A549 (cell line): ENCODE results near the gene PBXIP1. TPM values are rescaled to one million over a fixed set of nuclear protein-coding genes. Genes with fewer than 3 reads are reported as not detected.

Experiments used
- ATAC-seq, 2 experiments: fragments of 200-7000 bp in 1 of 2; fragments of >200 bp in 1 of 2; cut with Nextera tagmentation in 1 of 2; cut with Tn5 transposase in 1 of 2; 3 replicates each; pipeline versions ENCODE4 v1.8.0 to v1.9.1; 2018 to 2020; ENCODE audit warnings: mild to moderate bottlenecking in 1 of 2, moderate library complexity in 1 of 2
- CTCF ChIA-PET: fragments of 300-600 bp; sonication (Branson Sonifier 250); formaldehyde crosslinking; extraction: SDS; loops from one replicate; lab custom pipeline; 2021; ENCODE audit warnings: antibody characterized with exemption, inconsistent platforms; lab: Yijun Ruan, JAX
- POLR2A ChIA-PET: fragments of 350-600 bp; formaldehyde crosslinking; extraction: SDS; loops from one replicate; lab custom pipeline; 2021; ENCODE audit warnings: antibody characterized with exemption, inconsistent platforms; lab: Yijun Ruan, JAX
- DNase-seq, 2 experiments: peaks; one replicate each; pipeline versions ENCODE4 v3.0.0 to v3.0.0-alpha.2; 2011 to 2016; ENCODE audit warnings: low read depth in 1 of 2, low spot score in 1 of 2
- FAIRE-seq: peaks from 2 replicates; lab custom pipeline; 2011; peaks lifted over from hg19 to GRCh38; lab: Jason Lieb, UNC
- H3K27ac ChIP-seq, 2 experiments: fragments of >200 bp; sonication (Bioruptor Twin); formaldehyde crosslinking; 3 replicates each; pipeline ENCODE4 v1.5.1; 2016 to 2017
- H3K4me1 ChIP-seq: fragments of >200 bp; sonication (Bioruptor Twin); formaldehyde crosslinking; 3 replicates; pipeline ENCODE4 v1.6.1; 2016
- H3K4me2 ChIP-seq: fragments of >200 bp; sonication (Bioruptor Twin); formaldehyde crosslinking; 3 replicates; pipeline ENCODE4 v1.6.1; 2016
- H3K4me3 ChIP-seq: fragments of >200 bp; sonication (Bioruptor Twin); formaldehyde crosslinking; 3 replicates; pipeline ENCODE4 v1.5.1; 2016
- H3K9me3 ChIP-seq: fragments of >200 bp; sonication (Bioruptor Twin); formaldehyde crosslinking; 3 replicates; pipeline ENCODE4 v1.6.1; 2016
- ATOH8 ChIP-seq: fragments of 250-450 bp; sonication (Bioruptor Pico); IDR thresholded peaks from 2 replicates; pipeline ENCODE4 v1.5.0; 2020; ENCODE audit warnings: low read depth, mild to moderate bottlenecking, moderate library complexity
- BHLHE40 ChIP-seq: IDR thresholded peaks from 2 replicates; pipeline ENCODE4 v1.6.1; 2012; ENCODE audit warnings: low read depth, low read length, inconsistent platforms
- CBX2 ChIP-seq: fragments of 200-600 bp; sonication (generic); IDR thresholded peaks from 2 replicates; pipeline ENCODE4 v1.6.1; 2016; ENCODE audit warnings: low read depth, mild to moderate bottlenecking, borderline replicate concordance
- CBX8 ChIP-seq: fragments of 200-600 bp; sonication (generic); IDR thresholded peaks from 2 replicates; pipeline ENCODE4 v1.6.1; 2016
- EHF ChIP-seq: fragments of 250-450 bp; sonication (Bioruptor Pico); IDR thresholded peaks from 2 replicates; pipeline ENCODE4 v1.5.0; 2020; ENCODE audit warnings: mild to moderate bottlenecking
- EHMT2 ChIP-seq: fragments of 200-600 bp; sonication (generic); IDR thresholded peaks from 2 replicates; pipeline ENCODE4 v1.6.1; 2016; ENCODE audit warnings: antibody characterized with exemption, low read depth, mild to moderate bottlenecking, moderate library complexity
- ESRRA ChIP-seq: fragments of 150-350 bp; IDR thresholded peaks from 2 replicates; pipeline ENCODE4 v1.6.1; 2014; ENCODE audit warnings: mild to moderate bottlenecking, low read length, borderline replicate concordance
- FOSB ChIP-seq: fragments of 250-450 bp; sonication (Bioruptor Pico); IDR thresholded peaks from 2 replicates; pipeline ENCODE4 v1.5.0; 2020; ENCODE audit warnings: mild to moderate bottlenecking, moderate library complexity
- FOXS1 ChIP-seq: fragments of 250-450 bp; sonication (Bioruptor Pico); IDR thresholded peaks from 2 replicates; pipeline ENCODE4 v1.5.0; 2020; ENCODE audit warnings: mild to moderate bottlenecking, moderate library complexity
- HES2 ChIP-seq: fragments of >200 bp; sonication (Bioruptor Twin); formaldehyde crosslinking; IDR thresholded peaks from 2 replicates; pipeline ENCODE4 v1.6.1; 2016
- HEYL ChIP-seq: fragments of 250-450 bp; sonication (Bioruptor Pico); IDR thresholded peaks from 2 replicates; pipeline ENCODE4 v1.8.0; 2021; ENCODE audit warnings: mild to moderate bottlenecking, moderate library complexity
- HOXB13 ChIP-seq: fragments of 250-450 bp; sonication (Bioruptor Pico); IDR thresholded peaks from 2 replicates; pipeline ENCODE4 v1.5.0; 2020; ENCODE audit warnings: low read depth, mild to moderate bottlenecking, moderate library complexity
- JUN ChIP-seq, 2 experiments: fragments of >200 bp; sonication (Bioruptor Twin); formaldehyde crosslinking; IDR thresholded peaks; 2 replicates in 1 of 2; 3 replicates in 1 of 2; pipeline ENCODE4 v1.6.1; 2016 to 2017
- MAFK ChIP-seq: fragments of 450-650 bp; IDR thresholded peaks from 2 replicates; pipeline ENCODE4 v1.6.1; 2014; ENCODE audit not compliant: partially characterized antibody
- MAZ ChIP-seq: fragments of 150-350 bp; IDR thresholded peaks from 2 replicates; pipeline ENCODE4 v1.6.1; 2014; ENCODE audit warnings: antibody characterized with exemption, low read depth, low read length, borderline replicate concordance
- POLR2A ChIP-seq: IDR thresholded peaks from 2 replicates; pipeline ENCODE4 v1.6.1; 2012; ENCODE audit warnings: mild to moderate bottlenecking, low read length
- POLR2AphosphoS2 ChIP-seq: conservative IDR thresholded peaks from 2 replicates; pipeline ENCODE4 v1.6.1; 2012; ENCODE audit warnings: low read length, improper control_type of control experiment, inconsistent platforms
- RAD21 ChIP-seq, 2 experiments: fragments of >200 bp in 1 of 2; sonication (Bioruptor Twin) in 1 of 2; formaldehyde crosslinking in 1 of 2; IDR thresholded peaks in 1 of 2; conservative IDR thresholded peaks in 1 of 2; 2 replicates in 1 of 2; 3 replicates in 1 of 2; pipeline ENCODE4 v1.6.1; 2012 to 2018; ENCODE audit warnings: inconsistent platforms in 1 of 2
- RARB ChIP-seq: fragments of 250-450 bp; sonication (Bioruptor Pico); IDR thresholded peaks from 2 replicates; pipeline ENCODE4 v1.8.0; 2021; ENCODE audit warnings: mild to moderate bottlenecking, moderate library complexity
- RFX5 ChIP-seq: fragments of 450-650 bp; IDR thresholded peaks from 2 replicates; pipeline ENCODE4 v1.7.1; 2014; ENCODE audit warnings: antibody characterized with exemption, mild to moderate bottlenecking, moderate library complexity
- RNF2 ChIP-seq: fragments of 200-600 bp; sonication (generic); IDR thresholded peaks from 2 replicates; pipeline ENCODE4 v1.6.1; 2016; ENCODE audit warnings: low read depth, mild to moderate bottlenecking, antibody characterized with exemption, moderate library complexity, borderline replicate concordance
- SMC3 ChIP-seq: fragments of >200 bp; sonication (Bioruptor Twin); formaldehyde crosslinking; IDR thresholded peaks from 3 replicates; pipeline ENCODE4 v1.6.1; 2018; ENCODE audit warnings: inconsistent platforms
- WGBS: methylation state at CpG from one replicate; pipeline ENCODE4 v1.1.6; 2017; ENCODE audit errors: missing lambda C conversion rate; 5-methylcytosine and 5-hydroxymethylcytosine counted together
- polyA plus RNA-seq, 4 experiments: library from polyadenylated mRNA; depleted of rRNA in 3 of 4; stranded (reverse); fragments of >200 nt; fragmentation: RNase III in 1 of 4; extraction: RNeasy Plus Mini Kit Qiagen cat#74134 plus additional on column Dnase treatment in 1 of 4; gene quantifications; 2 replicates in 3 of 4; 3 replicates in 1 of 4; pipeline ENCODE4 v1.2.3, GENCODE V29; 2011 to 2017
- TF ChIP-seq, protein P1 (sequence below): fragments of 450-650 bp; IDR thresholded peaks from 2 replicates; pipeline ENCODE4 v1.6.1; 2014; ENCODE audit warnings: antibody characterized with exemption
- TF ChIP-seq, protein P2 (sequence below): fragments of >200 bp; sonication (Bioruptor Twin); formaldehyde crosslinking; IDR thresholded peaks from 3 replicates; pipeline ENCODE4 v1.6.1; 2016

The PBXIP1 gene
- polyA plus RNA-seq, 2 of the 4 experiments (the other 2 are of a cell fraction): 15.0 to 20.8 TPM

DNA sequence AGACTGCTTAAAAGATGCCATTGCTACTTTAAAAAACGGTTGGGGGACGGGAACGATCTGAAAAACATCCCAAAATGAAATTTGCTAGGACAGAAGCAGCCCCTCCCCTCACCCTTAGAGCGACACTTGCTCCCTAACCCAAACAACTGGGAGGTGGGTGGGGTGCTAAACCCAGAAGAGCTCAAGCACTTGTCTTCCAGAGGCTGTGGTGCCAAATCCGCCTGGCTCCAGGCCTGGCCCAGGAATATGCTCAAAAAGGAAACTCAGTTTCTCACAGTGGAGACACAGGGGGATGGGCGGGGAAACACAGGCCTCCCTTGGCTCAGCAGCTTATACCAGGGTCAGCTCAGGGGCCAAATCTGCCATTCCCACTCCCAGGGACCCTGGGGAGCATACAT, 644 bp upstream of the PBXIP1 start:
- POLR2A ChIA-PET: interaction anchor here (1.1 to 2.4 kb wide), 4 partner anchors 9 to 38 kb away, joined by 4 to 26 read pairs (median 7); partner anchors contain the start of genes CKS1B, LENEP and SHC1
- no peak for ATAC-seq
- 33% methylated on average over 6 of the region's 6 CpGs for WGBS

GRCh38 chr1:154955039-154955717, 721 bp downstream of the PBXIP1 start:
- ChIA-PET CTCF (interaction anchor here (0.6 to 2.4 kb wide), 7 partner anchors 10 to 395 kb away, joined by 3 to 13 read pairs (median 4); partner anchors contain the start of gene PMVK), POLR2A (interaction anchor here (0.5 to 2.4 kb wide), 8 partner anchors 9 to 347 kb away, joined by 3 to 26 read pairs (median 4); partner anchors contain the start of genes CKS1B, LENEP, PMVK and SHC1)
- 29% methylated on average over 4 of the region's 4 CpGs for WGBS
- peak overlapping the region; percentile 93 for H3K4me2 ChIP-seq
- DNase-seq (peak in 1 of 2 experiments; percentile 60), ATAC-seq (peak; percentile 28 to 29; a peak in 4 of 6 replicates), FAIRE-seq (no peak)
- peak overlapping the region; percentile 48 to 82; a peak in 5 of 6 replicates for H3K27ac ChIP-seq
- no peak for TF ChIP-seq HEYL (CRISPR knock-in tag)
- no peak for TF ChIP-seq MAZ
- no peak for TF ChIP-seq BHLHE40
- TF ChIP-seq MAFK: no peak
- TF ChIP-seq RNF2: no peak
- TF ChIP-seq ATOH8 (CRISPR knock-in tag): no peak
- H3K4me1 ChIP-seq: peaks cover 21% of the 10 kb centered on the region
- H3K9me3 ChIP-seq: no peaks in the 10 kb centered on the region
- peak overlapping the region; percentile 49 for H3K4me3 ChIP-seq

More for the DNA sequence above, 644 bp upstream of the PBXIP1 start:
- peak overlapping the region; percentile 49 to 82 for H3K27ac ChIP-seq
- DNase-seq: no peak
- no peaks in the 10 kb centered on the region for H3K9me3 ChIP-seq
- TF ChIP-seq, protein P1, sequence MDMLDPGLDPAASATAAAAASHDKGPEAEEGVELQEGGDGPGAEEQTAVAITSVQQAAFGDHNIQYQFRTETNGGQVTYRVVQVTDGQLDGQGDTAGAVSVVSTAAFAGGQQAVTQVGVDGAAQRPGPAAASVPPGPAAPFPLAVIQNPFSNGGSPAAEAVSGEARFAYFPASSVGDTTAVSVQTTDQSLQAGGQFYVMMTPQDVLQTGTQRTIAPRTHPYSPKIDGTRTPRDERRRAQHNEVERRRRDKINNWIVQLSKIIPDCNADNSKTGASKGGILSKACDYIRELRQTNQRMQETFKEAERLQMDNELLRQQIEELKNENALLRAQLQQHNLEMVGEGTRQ: no peak
- no peak for TF ChIP-seq FOXS1 (CRISPR knock-in tag)
- TF ChIP-seq EHMT2: no peak
- TF ChIP-seq, all 56 proteins: peak for 0
- no peak for FAIRE-seq
- CTCF ChIA-PET: interaction anchor here (1.6 kb wide), 1 partner anchor 128 kb away, joined by 6 read pairs; no protein-coding TSS in a partner anchor
- H3K4me2 ChIP-seq: peak overlapping the region; percentile 93
- peak overlapping the region; percentile 49 for H3K4me3 ChIP-seq
- peaks cover 27% of the 10 kb centered on the region for H3K4me1 ChIP-seq

- H3K4me2 ChIP-seq: no peak overlapping the region
- H3K4me1 ChIP-seq: peaks cover 20% of the 10 kb centered on the region
- no peak for FAIRE-seq
- CTCF ChIA-PET: interaction anchor here (0.9 to 2.4 kb wide), 3 partner anchors 18 to 395 kb away, joined by 3 to 13 read pairs (median 4); partner anchors contain the start of gene PMVK
- H3K9me3 ChIP-seq: no peaks in the 10 kb centered on the region
- no peak overlapping the region for H3K4me3 ChIP-seq
- ATAC-seq: no peak
- WGBS: 54% methylated on average over 3 of the region's 3 CpGs
- POLR2A ChIA-PET: interaction anchor here (1.0 to 2.4 kb wide), 3 partner anchors 17 to 63 kb away, joined by 3 to 26 read pairs (median 10); partner anchors contain the start of genes CKS1B and SHC1
- no peak overlapping the region for H3K27ac ChIP-seq
- TF ChIP-seq MAZ (no peak), RFX5 (no peak)
- TF ChIP-seq, all 56 proteins: peak for 0
- DNase-seq: no peak
These were observed 1.4 kb downstream of the PBXIP1 start for GRCh38 chr1:154954541-154954940.

DNA sequence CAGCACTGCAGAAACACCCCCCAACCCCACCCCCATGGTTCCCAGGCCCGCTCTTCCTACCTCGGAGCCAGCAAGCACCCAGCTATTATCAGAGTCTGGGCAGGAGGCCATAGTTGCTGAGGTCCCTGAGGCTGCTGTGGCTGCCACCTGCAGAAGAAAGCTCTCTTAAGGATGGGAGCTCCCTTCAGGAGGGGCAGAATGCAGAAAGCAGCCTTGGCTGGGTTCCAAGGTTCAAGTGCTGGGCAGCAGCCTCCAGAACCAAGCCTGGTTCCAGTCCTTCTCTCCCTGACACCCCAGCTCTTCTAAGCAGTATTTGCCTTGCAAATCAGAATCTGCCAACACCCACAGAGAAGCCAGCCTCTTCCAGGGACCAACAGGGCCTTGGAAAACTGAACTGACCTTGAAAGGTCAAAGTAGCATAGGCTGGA, 2.3 kb downstream of the PBXIP1 start:
- no peak for ATAC-seq
- Histone ChIP-seq H3K4me1 (peaks cover 20% of the 10 kb centered on the region), H3K9me3 (no peaks in the 10 kb centered on the region), H3K4me2 (no peak overlapping the region), H3K4me3 (no peak overlapping the region), H3K27ac (no peak overlapping the region)
- ChIA-PET POLR2A (no interaction called here), CTCF (interaction anchor here (1.0 to 3.0 kb wide), 3 partner anchors 8 to 394 kb away, joined by 3 to 19 read pairs (median 3); partner anchors contain the start of gene PYGO2)
- no CpG with 5 or more reads among the region's 2 CpGs for WGBS
- no peak for DNase-seq
- FAIRE-seq: no peak
- TF ChIP-seq RAD21 (conservative IDR thresholded peaks at IDR 0.05 in 1 of 2, IDR thresholded peaks at IDR 0.05 in 1 of 2): no peak
- no peak for TF ChIP-seq JUN (IDR thresholded peaks at IDR 0.05)
- no peak for TF ChIP-seq RARB
- TF ChIP-seq CBX8: no peak
- TF ChIP-seq ESRRA: no peak
- TF ChIP-seq HES2: no peak
- no peak for TF ChIP-seq EHF (CRISPR knock-in tag)
- TF ChIP-seq FOSB (CRISPR knock-in tag): no peak
- TF ChIP-seq FOXS1 (CRISPR knock-in tag): no peak
- no peak for TF ChIP-seq EHMT2
- TF ChIP-seq SMC3: no peak
- TF ChIP-seq CBX2: no peak
- TF ChIP-seq HOXB13: no peak
- TF ChIP-seq POLR2A: no peak
- no peak for TF ChIP-seq POLR2AphosphoS2
- TF ChIP-seq, protein P2, sequence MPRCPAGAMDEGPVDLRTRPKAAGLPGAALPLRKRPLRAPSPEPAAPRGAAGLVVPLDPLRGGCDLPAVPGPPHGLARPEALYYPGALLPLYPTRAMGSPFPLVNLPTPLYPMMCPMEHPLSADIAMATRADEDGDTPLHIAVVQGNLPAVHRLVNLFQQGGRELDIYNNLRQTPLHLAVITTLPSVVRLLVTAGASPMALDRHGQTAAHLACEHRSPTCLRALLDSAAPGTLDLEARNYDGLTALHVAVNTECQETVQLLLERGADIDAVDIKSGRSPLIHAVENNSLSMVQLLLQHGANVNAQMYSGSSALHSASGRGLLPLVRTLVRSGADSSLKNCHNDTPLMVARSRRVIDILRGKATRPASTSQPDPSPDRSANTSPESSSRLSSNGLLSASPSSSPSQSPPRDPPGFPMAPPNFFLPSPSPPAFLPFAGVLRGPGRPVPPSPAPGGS: no peak
